Psoas muscle (tissue), 8 donors: ENCODE measurements around the gene HID1. TPM values are rescaled to one million over a fixed set of nuclear protein-coding genes. Genes with fewer than 3 reads are reported as not detected.
"Not testable (repeated sequence)": the region's sequence is repeated elsewhere in the genome, so short reads cannot be mapped to it uniquely, and the experiment has no call there.

Source experiments
- ATAC-seq, 4 donors: fragments of 200-7000 bp; cut with Tn5 transposase; one replicate each; pipeline ENCODE4 v1.9.1; 2020; ENCODE audit warnings: moderate library complexity in 3 of 4, mild to moderate bottlenecking in 2 of 4
- DNase-seq, 2 donors: peaks; one replicate each; pipeline ENCODE4 v3.0.0-alpha.2; 2020
- H3K27ac ChIP-seq: fragments of 200-600 bp; one replicate; pipeline ENCODE4 v1.8.0; 2022
- H3K27me3 ChIP-seq, 3 donors: fragments of 200-600 bp in 1 of 3; one replicate each; pipeline versions ENCODE4 v1.6.1 to v1.8.0; 2013 to 2022; ENCODE audit warnings: low read length in 2 of 3, mild to moderate bottlenecking in 2 of 3, moderate library complexity in 1 of 3; ENCODE audit not compliant: insufficient read depth in 3 of 3
- H3K36me3 ChIP-seq, 2 donors: fragments of 200-600 bp in 1 of 2; one replicate each; pipeline versions ENCODE4 v1.6.1 to v1.8.0; 2013 to 2022; ENCODE audit warnings: low read depth in 1 of 2, mild to moderate bottlenecking in 1 of 2, moderate library complexity in 1 of 2; ENCODE audit not compliant: insufficient read depth in 1 of 2
- H3K4me1 ChIP-seq: fragments of 200-600 bp; one replicate; pipeline ENCODE4 v1.8.0; 2022
- H3K4me3 ChIP-seq: fragments of 200-600 bp; one replicate; pipeline ENCODE4 v1.8.0; 2022; ENCODE audit warnings: mild to moderate bottlenecking
- H3K9me3 ChIP-seq: fragments of 200-600 bp; one replicate; pipeline ENCODE4 v1.8.0; 2022
- WGBS, 3 donors: extraction: QIAGEN DNeasy Blood & Tissue Kit; methylation state at CpG; one replicate each; pipeline versions ENCODE4 v1.1.6 to v1.1.7; 2013; 5-methylcytosine and 5-hydroxymethylcytosine counted together
- intact Hi-C, 2 donors: fragments of 100-400 bp; cut with DNase I; formaldehyde crosslinking; loops; one replicate each; pipeline versions ENCODE4 v1.11.0 to v1.14.2; 2022
- polyA plus RNA-seq, 3 donors: library from polyadenylated mRNA; stranded (reverse); fragments of 200-250 nt; gene quantifications; one replicate each; pipeline ENCODE4 v1.2.3, GENCODE V29; 2013
- total RNA-seq, 4 donors: library from RNA; stranded (reverse); fragmentation: NEBNext Ultra II Directional in 2 of 4; extraction: Animal tissue kit (Norgen Biotek cat#: 25700) in 2 of 4; gene quantifications; one replicate each; pipeline versions ENCODE4 v1.2.1 to v1.2.4, GENCODE V29; 2021 to 2023
- TF ChIP-seq, protein P1 (sequence below): fragments of 200-600 bp; IDR thresholded peaks from one replicate; pipeline ENCODE4 v1.8.0; 2022; ENCODE audit warnings: antibody characterized with exemption
- donor health status: healthy with polysubstance abuse.
- donor health status: DM: no; HTN: no; CAD: no; lungs with moderate emphysema.
- donor health status: Bipolar disorder and iron deficiency.
- donor health status: healthy.
- donor health status: DM: yes; HTN: yes; CAD: no.
- donor health status: DM: no; HTN: no; CAD: no.
- donor health status: DM: no; HTN: no; CAD: no.
- donor health status: DM: yes; HTN: yes; CAD: no.

The HID1 gene
- total and polyA plus RNA-seq, 7 donors = 1.7 to 10.4 (median 2.6) TPM

DNA sequence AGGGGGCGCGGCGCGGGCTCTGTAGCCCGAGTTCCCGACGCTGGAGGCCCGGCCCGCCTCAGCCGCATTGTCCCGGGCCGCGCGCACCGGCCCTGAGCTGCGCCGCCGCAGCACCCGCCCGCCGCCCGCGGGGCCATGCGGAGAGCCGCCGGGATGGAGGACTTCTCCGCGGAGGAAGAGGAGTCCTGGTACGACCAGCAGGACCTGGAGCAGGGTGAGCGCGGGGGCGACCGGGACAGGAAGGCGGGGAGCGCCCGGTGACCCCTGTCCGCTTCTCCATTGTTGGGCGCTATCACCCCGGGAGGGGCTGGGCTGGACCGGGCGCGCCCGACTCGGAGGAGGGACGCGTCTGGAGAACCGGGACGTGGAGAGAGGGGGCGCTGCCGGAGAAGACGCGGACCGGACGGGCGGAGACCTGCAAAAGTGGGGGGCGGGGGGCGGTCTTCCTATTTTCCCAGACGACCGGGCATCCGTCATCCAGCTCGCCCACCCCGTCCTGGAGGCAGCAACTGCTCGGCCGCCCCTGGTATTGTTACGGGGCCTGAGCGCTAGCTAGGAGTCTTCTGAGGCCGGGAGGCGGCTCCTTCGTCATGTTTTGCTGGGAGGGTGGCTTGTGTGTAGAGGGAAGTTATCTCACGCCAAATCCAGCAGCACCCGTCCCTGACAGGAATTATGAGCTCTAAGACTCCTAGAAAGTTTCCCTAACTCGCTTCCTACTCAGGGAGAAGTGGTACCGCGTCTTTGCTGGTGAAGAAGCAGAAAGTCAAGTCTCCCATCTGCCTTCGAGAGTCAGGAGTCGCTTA lies 15.6 kb upstream of the HID1 start:
- no peaks in the 10 kb centered on the region for H3K36me3 ChIP-seq
- intact Hi-C loops = no loop called here
- WGBS, 3 donors = 3 to 6% (median 3%) methylated on average over 46 to 76 of the region's 76 CpGs
- H3K4me3 ChIP-seq = peak overlapping the region; percentile 78
- TF ChIP-seq, protein P1, sequence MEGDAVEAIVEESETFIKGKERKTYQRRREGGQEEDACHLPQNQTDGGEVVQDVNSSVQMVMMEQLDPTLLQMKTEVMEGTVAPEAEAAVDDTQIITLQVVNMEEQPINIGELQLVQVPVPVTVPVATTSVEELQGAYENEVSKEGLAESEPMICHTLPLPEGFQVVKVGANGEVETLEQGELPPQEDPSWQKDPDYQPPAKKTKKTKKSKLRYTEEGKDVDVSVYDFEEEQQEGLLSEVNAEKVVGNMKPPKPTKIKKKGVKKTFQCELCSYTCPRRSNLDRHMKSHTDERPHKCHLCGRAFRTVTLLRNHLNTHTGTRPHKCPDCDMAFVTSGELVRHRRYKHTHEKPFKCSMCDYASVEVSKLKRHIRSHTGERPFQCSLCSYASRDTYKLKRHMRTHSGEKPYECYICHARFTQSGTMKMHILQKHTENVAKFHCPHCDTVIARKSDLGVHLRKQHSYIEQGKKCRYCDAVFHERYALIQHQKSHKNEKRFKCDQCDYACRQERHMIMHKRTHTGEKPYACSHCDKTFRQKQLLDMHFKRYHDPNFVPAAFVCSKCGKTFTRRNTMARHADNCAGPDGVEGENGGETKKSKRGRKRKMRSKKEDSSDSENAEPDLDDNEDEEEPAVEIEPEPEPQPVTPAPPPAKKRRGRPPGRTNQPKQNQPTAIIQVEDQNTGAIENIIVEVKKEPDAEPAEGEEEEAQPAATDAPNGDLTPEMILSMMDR = no peak
- peak overlapping the region; percentile 83 for H3K27ac ChIP-seq
- ATAC-seq (peak; percentile 59 to 69 (median 64)), DNase-seq (peak; percentile 84 to 89)
- peaks cover 8% of the 10 kb centered on the region for H3K4me1 ChIP-seq
- H3K9me3 ChIP-seq = no peaks in the 10 kb centered on the region
- H3K27me3 ChIP-seq = peaks cover 0 to 6% (median 0%) of the 10 kb centered on the region in 3 donors

DNA sequence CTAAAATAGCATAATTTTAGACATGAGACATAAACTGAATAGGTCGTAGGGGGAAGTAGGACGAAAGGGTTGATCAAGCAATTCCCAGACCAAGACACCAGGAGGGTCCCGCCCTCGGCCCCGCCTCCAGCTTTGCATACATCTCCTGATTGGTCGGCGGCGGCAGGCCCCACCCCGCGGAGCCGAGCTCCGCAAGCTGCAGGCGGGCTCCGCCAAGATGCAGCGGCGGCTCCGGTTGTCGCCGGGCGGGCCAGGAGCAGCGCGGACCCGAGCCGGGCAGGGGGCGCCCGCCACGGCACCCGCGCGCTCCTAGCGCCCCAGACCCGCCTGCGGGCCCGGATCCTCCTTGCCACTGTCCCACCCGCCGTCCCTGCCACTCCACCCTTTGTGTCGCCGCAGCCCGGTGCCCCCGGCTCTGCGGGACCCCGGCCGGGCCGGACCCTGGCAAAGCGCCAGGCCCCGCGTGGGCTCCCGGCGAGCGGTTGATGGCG lies 14.9 kb upstream of the HID1 start, which contains the start of gene CDR2L:
TSS of gene CDR2L (plus strand) at position 215 of the 491 bp plus-strand sequence. CDS start 412 bp downstream, outside the sequence.
- H3K27ac ChIP-seq = peak within 1 kb of the TSS; percentile 83
- 0 to 1% (median 0%) methylated on average over 28 to 51 of the region's 51 CpGs for WGBS, 3 donors
- peaks cover 5% of the 10 kb centered on the region for H3K4me1 ChIP-seq
- TF ChIP-seq, protein P1 = no peak
- DNase-seq (peak; percentile 97 to 98), ATAC-seq (peak; percentile 95 to 97 (median 96))
- peak within 1 kb of the TSS; percentile 78 for H3K4me3 ChIP-seq
- H3K9me3 ChIP-seq = no peaks in the 10 kb centered on the region
- H3K27me3 ChIP-seq = peaks cover 0 to 12% (median 0%) of the 10 kb centered on the region in 3 donors
- no peaks in the 10 kb centered on the region for H3K36me3 ChIP-seq
- intact Hi-C loops = no loop called here

DNA sequence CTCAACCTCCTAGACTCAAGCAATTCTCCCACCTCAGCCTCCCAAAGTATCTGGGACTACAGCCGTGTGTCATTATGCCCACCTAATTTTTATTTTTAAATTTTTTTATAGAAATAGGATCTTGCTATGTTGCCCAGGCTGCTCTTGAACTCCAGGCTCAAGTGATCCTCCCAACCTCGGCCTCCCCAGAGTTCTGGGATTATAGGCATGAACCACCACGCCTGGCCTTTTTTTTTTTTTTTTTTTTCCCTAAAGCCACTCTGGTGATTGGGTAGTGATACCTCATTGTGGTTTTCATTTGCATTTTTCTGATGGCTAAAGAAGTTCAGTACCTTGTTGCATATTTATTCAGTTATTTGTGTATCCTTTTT lies 13.6 kb upstream of the HID1 start:
- H3K36me3 ChIP-seq = no peaks in the 10 kb centered on the region
- no peak for ATAC-seq
- peaks cover 5% of the 10 kb centered on the region for H3K4me1 ChIP-seq
- TF ChIP-seq, protein P1 = no peak
- no peak for DNase-seq
- H3K4me3 ChIP-seq = no peak overlapping the region
- 89 to 99% (median 93%) methylated on average over 3 of the region's 3 CpGs for WGBS, 3 donors
- no peaks in the 10 kb centered on the region for H3K9me3 ChIP-seq
- H3K27ac ChIP-seq = no peak overlapping the region
- intact Hi-C loops = no loop called here
- H3K27me3 ChIP-seq = peaks cover 0 to 19% (median 3%) of the 10 kb centered on the region in 3 donors

DNA sequence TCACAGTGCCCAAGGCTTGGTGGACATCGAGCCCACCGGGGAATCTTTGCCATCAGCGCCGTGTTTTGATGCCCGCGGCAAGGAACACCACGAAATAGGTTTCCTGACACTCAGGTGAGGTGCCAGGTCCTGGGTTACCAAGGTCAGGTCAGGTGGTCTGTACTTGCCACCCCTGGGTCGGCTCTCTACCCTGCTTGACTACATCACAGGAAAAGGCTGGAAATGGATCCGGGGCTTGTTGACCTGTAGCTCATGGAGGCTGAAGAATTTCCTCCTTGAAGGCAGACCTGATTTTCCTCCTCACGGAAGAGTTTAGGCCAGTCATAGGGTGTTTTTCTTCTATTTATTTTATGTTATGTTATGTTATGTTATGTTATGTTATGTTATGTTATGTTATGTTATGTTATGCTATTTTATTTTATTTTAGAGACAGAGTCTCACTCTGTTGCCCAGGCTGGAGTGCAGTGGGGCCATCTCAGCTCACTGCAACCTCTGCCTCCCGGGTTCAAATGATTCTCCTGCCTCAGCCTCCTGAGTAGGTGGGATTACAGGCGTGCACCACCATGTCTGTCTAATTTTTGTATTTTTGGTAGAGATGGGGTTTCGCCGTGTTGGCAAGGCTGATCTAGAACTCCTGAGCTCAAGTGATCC lies 10.2 kb upstream of the HID1 start:
- intact Hi-C loops, DNase-seq, H3K9me3 ChIP-seq, H3K36me3 ChIP-seq, ATAC-seq, H3K4me1 ChIP-seq: not testable (repeated sequence)
- 40 to 41% (median 40%) methylated on average over 14 of the region's 14 CpGs for WGBS, 3 donors
- peaks cover 0 to 38% (median 3%) of the 10 kb centered on the region in 3 donors for H3K27me3 ChIP-seq
- H3K27ac ChIP-seq = peak overlapping the region; percentile 71
- H3K4me3 ChIP-seq = peak overlapping the region; percentile 68
